Activated CD4-positive, alpha-beta memory T cell treated with anti-CD3 and anti-CD28 coated beads, Interleukin-2, amount 10 ng/mL, durations not matched to agents 7 days and 5 days (primary cell): ENCODE data around the gene GRPEL1. TPM values are rescaled to one million over a fixed set of nuclear protein-coding genes. Genes with fewer than 3 reads are reported as not detected.
"Not testable (repeated sequence)": the region's sequence is repeated elsewhere in the genome, so short reads cannot be mapped to it uniquely, and the experiment has no call there.

Source experiments
- CTCF ChIA-PET: fragments of 350-600 bp; sonication (Branson Sonifier 250); formaldehyde crosslinking; loops from one replicate; lab custom pipeline; 2021; ENCODE audit warnings: antibody characterized with exemption, inconsistent platforms; lab: Charles Lee
- POLR2A ChIA-PET: fragments of 350-600 bp; sonication (Branson Sonifier 250); formaldehyde crosslinking; loops from one replicate; lab custom pipeline; 2021; ENCODE audit warnings: antibody characterized with exemption; lab: Charles Lee
- DNase-seq: peaks from one replicate; pipeline ENCODE4 v3.0.0-alpha.2; 2020
- H3K27ac Mint-ChIP-seq: one replicate; pipeline ENCODE4 v1.8.0; 2021; ENCODE audit warnings: mild to moderate bottlenecking, mixed read lengths
- H3K27me3 Mint-ChIP-seq: one replicate; pipeline ENCODE4 v1.8.0; 2021; ENCODE audit warnings: mixed read lengths
- H3K36me3 Mint-ChIP-seq: one replicate; pipeline ENCODE4 v1.8.0; 2021; ENCODE audit warnings: low read depth, mixed read lengths
- H3K4me1 Mint-ChIP-seq: one replicate; pipeline ENCODE4 v1.8.0; 2021; ENCODE audit warnings: mixed read lengths
- H3K4me3 Mint-ChIP-seq: one replicate; pipeline ENCODE4 v1.8.0; 2021; ENCODE audit warnings: mild to moderate bottlenecking, mixed read lengths
- H3K9me3 Mint-ChIP-seq: one replicate; pipeline ENCODE4 v1.8.0; 2021; ENCODE audit warnings: mixed read lengths
- total RNA-seq, 2 experiments: library from RNA; stranded (reverse); gene quantifications; one replicate each; pipeline ENCODE4 v1.2.3, GENCODE V29; 2021

Gene GRPEL1
- total RNA-seq, 2 experiments from 2014 or later = 39.8 to 40.0 TPM

GRCh38 chr4:7084564-7084961, 16.7 kb upstream of the GRPEL1 start:
- H3K4me3 Mint-ChIP-seq, H3K9me3 Mint-ChIP-seq, DNase-seq, H3K4me1 Mint-ChIP-seq, H3K27ac Mint-ChIP-seq, H3K36me3 Mint-ChIP-seq: not testable (repeated sequence)
- ChIA-PET POLR2A (interaction anchor here (0.6 kb wide), 1 partner anchor 410 kb away, joined by 3 read pairs; no protein-coding TSS in a partner anchor), CTCF (interaction anchor here (1.4 kb wide), 1 partner anchor 18 kb away, joined by 5 read pairs; no protein-coding TSS in a partner anchor)
- peaks cover 56% of the 10 kb centered on the region for H3K27me3 Mint-ChIP-seq

GRCh38 chr4:7083597-7084563, 16.0 kb upstream of the GRPEL1 start:
- Mint-ChIP-seq H3K27me3 (peaks cover 61% of the 10 kb centered on the region), H3K4me3 (no peak overlapping the region), H3K36me3 (no peaks in the 10 kb centered on the region), H3K4me1 (peaks cover 9% of the 10 kb centered on the region), H3K27ac (no peak overlapping the region), H3K9me3 (no peaks in the 10 kb centered on the region)
- no peak for DNase-seq
- CTCF ChIA-PET = interaction anchor here (0.8 to 1.4 kb wide), 2 partner anchors 19 to 110 kb away, joined by 3 to 5 read pairs; no protein-coding TSS in a partner anchor
- POLR2A ChIA-PET = interaction anchor here (0.6 to 0.8 kb wide), 2 partner anchors 97 to 409 kb away, joined by 3 read pairs; no protein-coding TSS in a partner anchor

GRCh38 chr4:7079909-7080308, 12.0 kb upstream of the GRPEL1 start:
- POLR2A ChIA-PET = interaction anchor here (1.0 kb wide), 1 partner anchor 12 kb away, joined by 3 read pairs; the partner anchor contains the start of gene GRPEL1
- not testable (repeated sequence) for H3K27ac Mint-ChIP-seq, H3K36me3 Mint-ChIP-seq, H3K4me1 Mint-ChIP-seq, H3K9me3 Mint-ChIP-seq, DNase-seq, H3K4me3 Mint-ChIP-seq
- peaks cover 46% of the 10 kb centered on the region for H3K27me3 Mint-ChIP-seq
- CTCF ChIA-PET = interaction anchor here (1.1 to 1.6 kb wide), 4 partner anchors 11 to 362 kb away, joined by 3 to 4 read pairs (median 3); a partner anchor contains a TSS

GRCh38 chr4:7079483-7079882, 11.6 kb upstream of the GRPEL1 start:
- not testable (repeated sequence) for H3K36me3 Mint-ChIP-seq, H3K27ac Mint-ChIP-seq
- CTCF ChIA-PET = interaction anchor here (0.7 to 1.6 kb wide), 5 partner anchors 9 to 361 kb away, joined by 3 to 4 read pairs (median 3); a partner anchor contains a TSS

GRCh38 chr4:7078025-7078424, 10.2 kb upstream of the GRPEL1 start:
- Mint-ChIP-seq H3K4me3 (no peak overlapping the region), H3K4me1 (peaks cover 6% of the 10 kb centered on the region), H3K9me3 (no peaks in the 10 kb centered on the region), H3K36me3 (no peaks in the 10 kb centered on the region), H3K27me3 (peaks cover 33% of the 10 kb centered on the region), H3K27ac (no peak overlapping the region)
- no peak for DNase-seq
- CTCF ChIA-PET = no interaction called here
- POLR2A ChIA-PET = no interaction called here

More at GRCh38 chr4:7079483-7079882, 11.6 kb upstream of the GRPEL1 start:
- H3K9me3 Mint-ChIP-seq, H3K4me1 Mint-ChIP-seq, H3K4me3 Mint-ChIP-seq, POLR2A ChIA-PET, DNase-seq: not testable (repeated sequence)
- H3K27me3 Mint-ChIP-seq = peaks cover 42% of the 10 kb centered on the region

GRCh38 chr4:7077371-7077770, 9.5 kb upstream of the GRPEL1 start:
- peaks cover 33% of the 10 kb centered on the region for H3K27me3 Mint-ChIP-seq
- no peaks in the 10 kb centered on the region for H3K36me3 Mint-ChIP-seq
- DNase-seq = no peak
- ChIA-PET CTCF (no interaction called here), POLR2A (no interaction called here)
- H3K27ac Mint-ChIP-seq = no peak overlapping the region
- H3K9me3 Mint-ChIP-seq = no peaks in the 10 kb centered on the region
- H3K4me1 Mint-ChIP-seq = peaks cover 6% of the 10 kb centered on the region
- no peak overlapping the region for H3K4me3 Mint-ChIP-seq

GRCh38 chr4:7076696-7077082, 8.8 kb upstream of the GRPEL1 start:
- H3K4me3 Mint-ChIP-seq = no peak overlapping the region
- ChIA-PET POLR2A (no interaction called here), CTCF (no interaction called here)
- no peak overlapping the region for H3K27ac Mint-ChIP-seq
- no peaks in the 10 kb centered on the region for H3K36me3 Mint-ChIP-seq
- peaks cover 33% of the 10 kb centered on the region for H3K27me3 Mint-ChIP-seq
- H3K4me1 Mint-ChIP-seq = peaks cover 4% of the 10 kb centered on the region
- no peaks in the 10 kb centered on the region for H3K9me3 Mint-ChIP-seq
- no peak for DNase-seq

GRCh38 chr4:7075962-7076695, 8.3 kb upstream of the GRPEL1 start:
- Mint-ChIP-seq H3K27me3 (peaks cover 32% of the 10 kb centered on the region), H3K9me3 (no peaks in the 10 kb centered on the region), H3K36me3 (no peaks in the 10 kb centered on the region), H3K4me3 (no peak overlapping the region), H3K27ac (no peak overlapping the region), H3K4me1 (peaks cover 4% of the 10 kb centered on the region)
- DNase-seq = no peak
- CTCF ChIA-PET = no interaction called here
- POLR2A ChIA-PET = no interaction called here

GRCh38 chr4:7074426-7074825, 6.6 kb upstream of the GRPEL1 start:
- peaks cover 19% of the 10 kb centered on the region for H3K27me3 Mint-ChIP-seq
- no peaks in the 10 kb centered on the region for H3K36me3 Mint-ChIP-seq
- no peaks in the 10 kb centered on the region for H3K9me3 Mint-ChIP-seq
- no peak overlapping the region for H3K4me3 Mint-ChIP-seq
- peaks cover 12% of the 10 kb centered on the region for H3K4me1 Mint-ChIP-seq
- DNase-seq = no peak
- ChIA-PET CTCF (no interaction called here), POLR2A (no interaction called here)
- no peak overlapping the region for H3K27ac Mint-ChIP-seq

GRCh38 chr4:7073526-7074390, 5.9 kb upstream of the GRPEL1 start:
- no peak overlapping the region for H3K4me3 Mint-ChIP-seq
- H3K9me3 Mint-ChIP-seq = no peaks in the 10 kb centered on the region
- peaks cover 14% of the 10 kb centered on the region for H3K4me1 Mint-ChIP-seq
- no peak overlapping the region for H3K27ac Mint-ChIP-seq
- peak; percentile 35 for DNase-seq
- H3K36me3 Mint-ChIP-seq = no peaks in the 10 kb centered on the region
- peaks cover 16% of the 10 kb centered on the region for H3K27me3 Mint-ChIP-seq
- CTCF ChIA-PET = interaction anchor here (8.1 kb wide), 1 partner anchor 31 kb away, joined by 127 read pairs; the partner anchor contains the start of gene TADA2B
- POLR2A ChIA-PET = no interaction called here

- Mint-ChIP-seq H3K9me3 (no peaks in the 10 kb centered on the region), H3K4me3 (no peak overlapping the region), H3K36me3 (no peaks in the 10 kb centered on the region), H3K27me3 (peaks cover 16% of the 10 kb centered on the region), H3K27ac (no peak overlapping the region), H3K4me1 (peaks cover 20% of the 10 kb centered on the region)
- POLR2A ChIA-PET = no interaction called here
- no peak for DNase-seq
- CTCF ChIA-PET = interaction anchor here (1.1 to 8.1 kb wide), 3 partner anchors 30 to 355 kb away, joined by 3 to 127 read pairs (median 48); partner anchors contain the start of gene TADA2B
Observed at GRCh38 chr4:7073059-7073458, 5.2 kb upstream of the GRPEL1 start.
